Endothelial cell of umbilical vein (primary cell): ENCODE data around the gene SIRPA. TPM values are rescaled to one million over a fixed set of nuclear protein-coding genes. Genes with fewer than 3 reads are reported as not detected.

ENCODE experiments used
- BruUV-seq: library from RNA; stranded (reverse); fragments of 400-500 nt; replicated peaks from 2 replicates; lab custom pipeline; 2021; lab: Mats Ljungman, UMichigan
- CTCF ChIA-PET: fragments of 300-600, 350-600 bp; sonication (Branson Sonifier 250); formaldehyde crosslinking; loops from one replicate; lab custom pipeline; 2021; ENCODE audit warnings: antibody characterized with exemption, inconsistent platforms; lab: Charles Lee
- POLR2A ChIA-PET: fragments of 300-600, 350-600 bp; sonication (Branson Sonifier 250); formaldehyde crosslinking; loops from one replicate; lab custom pipeline; 2021; ENCODE audit warnings: antibody characterized with exemption, inconsistent platforms; lab: Charles Lee
- DNase-seq: peaks from one replicate; pipeline ENCODE4 v3.0.0-alpha.2; 2011; ENCODE audit warnings: low read depth, low spot score
- FAIRE-seq: peaks from 2 replicates; lab custom pipeline; 2011; peaks lifted over from hg19 to GRCh38; lab: Jason Lieb, UNC
- H2AFZ ChIP-seq: 2 replicates; pipeline ENCODE4 v1.6.0; 2012; ENCODE audit warnings: low read depth, low read length, control low read depth, inconsistent platforms
- H3K27ac ChIP-seq: 2 replicates; pipeline ENCODE4 v1.5.1; 2011; ENCODE audit warnings: low read depth, mild to moderate bottlenecking, control low read depth, low read length, moderate library complexity; ENCODE audit not compliant: insufficient read depth
- H3K27me3 ChIP-seq, 2 experiments: 2 replicates each; pipeline versions ENCODE4 v1.6.0 to v1.6.1; 2011; ENCODE audit warnings: low read length in 2 of 2, mixed read lengths in 1 of 2; ENCODE audit not compliant: control insufficient read depth in 2 of 2, insufficient read depth in 2 of 2
- H3K36me3 ChIP-seq, 2 experiments: 2 replicates in 1 of 2; 3 replicates in 1 of 2; pipeline ENCODE4 v1.5.1; 2011; ENCODE audit warnings: low read length in 2 of 2, mild to moderate bottlenecking in 1 of 2, moderate library complexity in 1 of 2; ENCODE audit not compliant: control insufficient read depth in 2 of 2, insufficient read depth in 2 of 2; ENCODE audit errors: extremely low read depth in 1 of 2
- H3K4me1 ChIP-seq: 3 replicates; pipeline ENCODE4 v1.5.1; 2011; ENCODE audit warnings: mild to moderate bottlenecking, low read length; ENCODE audit not compliant: control insufficient read depth, insufficient read depth; ENCODE audit errors: extremely low read depth
- H3K4me2 ChIP-seq: 2 replicates; pipeline ENCODE4 v1.6.1; 2011; ENCODE audit warnings: low read length, control low read depth, mixed read lengths; ENCODE audit not compliant: insufficient read depth
- H3K4me3 ChIP-seq, 3 experiments: fragments of 200-600 bp in 1 of 3; sonication (generic), shearing (Covaris generic) in 1 of 3; replicated peaks in 1 of 3; 2 replicates each; pipeline ENCODE4 v1.5.1; 2011 to 2016; ENCODE audit warnings: control low read depth in 3 of 3, low read length in 3 of 3, mild to moderate bottlenecking in 2 of 3, inconsistent platforms in 1 of 3, low read depth in 1 of 3, moderate library complexity in 1 of 3; ENCODE audit not compliant: insufficient read depth in 1 of 3
- H3K79me2 ChIP-seq: 2 replicates; pipeline ENCODE4 v1.6.0; 2012; ENCODE audit warnings: low read length, inconsistent platforms; ENCODE audit not compliant: control insufficient read depth, insufficient read depth
- H3K9ac ChIP-seq: replicated peaks from 2 replicates; pipeline ENCODE3; 2011; ENCODE audit warnings: low read length, control low read depth; ENCODE audit not compliant: insufficient read depth; ENCODE audit errors: extremely low read depth
- H3K9me1 ChIP-seq: replicated peaks from 3 replicates; pipeline ENCODE4 v1.6.0; 2011; ENCODE audit warnings: mild to moderate bottlenecking, low read length; ENCODE audit not compliant: control insufficient read depth, insufficient read depth; ENCODE audit errors: extremely low read depth
- H3K9me3 ChIP-seq: replicated peaks from 2 replicates; pipeline ENCODE4 v1.5.1; 2012; ENCODE audit warnings: low read length, inconsistent platforms; ENCODE audit not compliant: control insufficient read depth, insufficient read depth
- H4K20me1 ChIP-seq: replicated peaks from 2 replicates; pipeline ENCODE3; 2011; ENCODE audit warnings: mild to moderate bottlenecking, low read length; ENCODE audit not compliant: control insufficient read depth, insufficient read depth; ENCODE audit errors: extremely low read depth
- CTCF ChIP-seq, 2 donors: IDR thresholded peaks; 1 replicate in 1 of 2; 2 replicates in 1 of 2; pipeline ENCODE4 v1.5.1; 2011; ENCODE audit warnings: low read length in 2 of 2, mild to moderate bottlenecking in 2 of 2, moderate library complexity in 2 of 2, control low read depth in 1 of 2, inconsistent platforms in 1 of 2, low read depth in 1 of 2; ENCODE audit not compliant: insufficient read depth in 1 of 2; ENCODE audit errors: extremely low read depth in 1 of 2
- EZH2 ChIP-seq: IDR thresholded peaks from 2 replicates; pipeline ENCODE4 v1.6.1; 2012; ENCODE audit warnings: borderline replicate concordance, low read depth, mild to moderate bottlenecking, moderate library complexity, low read length, inconsistent platforms; ENCODE audit not compliant: severe bottlenecking
- FOS ChIP-seq: IDR thresholded peaks from 2 replicates; pipeline ENCODE4 v1.6.1; 2011; ENCODE audit warnings: mild to moderate bottlenecking, low read length, moderate library complexity, borderline replicate concordance; ENCODE audit not compliant: insufficient read depth
- GATA2 ChIP-seq: IDR thresholded peaks from 2 replicates; pipeline ENCODE4 v1.7.0; 2011; ENCODE audit warnings: low read depth, mild to moderate bottlenecking, moderate library complexity, mixed read lengths, low read length; ENCODE audit not compliant: insufficient read length, insufficient read depth
- JUN ChIP-seq: IDR thresholded peaks from 2 replicates; pipeline ENCODE4 v1.6.1; 2011; ENCODE audit warnings: borderline replicate concordance, low read depth; ENCODE audit not compliant: insufficient read length, insufficient read depth
- MYC ChIP-seq: IDR thresholded peaks from one replicate; pipeline ENCODE4 v1.6.1; 2011; ENCODE audit warnings: mild to moderate bottlenecking, low read depth, low read length
- POLR2A ChIP-seq: IDR thresholded peaks from 2 replicates; pipeline ENCODE4 v1.6.1; 2012; ENCODE audit warnings: low read depth, mild to moderate bottlenecking, control low read depth, low read length
- POLR2AphosphoS5 ChIP-seq: IDR thresholded peaks from 2 replicates; pipeline ENCODE4 v1.6.1; 2012; ENCODE audit warnings: low read depth, mild to moderate bottlenecking, control low read depth, low read length, moderate library complexity; ENCODE audit not compliant: insufficient read depth
- dilution Hi-C: fragments of 300-500 bp; cut with MboI; formaldehyde crosslinking; loops from one replicate; pipeline ENCODE4 v1.15.0; 2019; ENCODE audit warnings: low sequenced_read_pairs; ENCODE audit not compliant: extremely low pct_ligation_motif_present
- intact Hi-C: fragments of 100-400 bp; cut with micrococcal nuclease; formaldehyde crosslinking; loops from one replicate; pipeline ENCODE4 v1.10.0; 2022
- polyA plus RNA-seq, 4 experiments: library from polyadenylated mRNA; depleted of rRNA in 3 of 4; stranded (reverse) in 3 of 4; unstranded in 1 of 4; fragments of >200 nt; gene quantifications; 2 replicates each; pipeline versions ENCODE4 v1.2.1 to v1.2.3, GENCODE V29; 2011 to 2012; ENCODE audit warnings: missing spikeins in 1 of 4
- total RNA-seq: library from RNA; stranded (reverse); gene quantifications from 2 replicates; pipeline ENCODE4 v1.2.3, GENCODE V29; 2021
- TF ChIP-seq, protein P1 (sequence below): IDR thresholded peaks from 2 replicates; pipeline ENCODE4 v1.6.1; 2011; ENCODE audit not compliant: insufficient read depth, insufficient read length

Gene SIRPA
- total and polyA plus RNA-seq, 2 donors (not counting 3 experiments of a cell fraction or from before 2014, with no cell fraction given) = 29.9 to 59.2 TPM

- Histone ChIP-seq H3K4me3 (no peak overlapping the region), H3K36me3 (no peaks in the 10 kb centered on the region), H3K79me2 (no peaks in the 10 kb centered on the region), H2AFZ (no peak overlapping the region), H3K27ac (no peak overlapping the region), H3K9ac (no peak overlapping the region), H3K9me3 (no peaks in the 10 kb centered on the region), H4K20me1 (no peaks in the 10 kb centered on the region), H3K27me3 (peaks cover 0 to 7% of the 10 kb centered on the region in 2 experiments), H3K9me1 (no peaks in the 10 kb centered on the region), H3K4me1 (peaks cover 4% of the 10 kb centered on the region), H3K4me2 (no peak overlapping the region)
- ChIA-PET POLR2A (no interaction called here), CTCF (interaction anchor here (1.1 kb wide), 1 partner anchor 84 kb away, joined by 5 read pairs; no protein-coding TSS in a partner anchor)
- intact Hi-C loops = no loop called here
- BruUV-seq = no TSS peak
- FAIRE-seq (no peak), DNase-seq (no peak)
- dilution Hi-C loops = no loop called here
- TF ChIP-seq MYC (no peak), POLR2A (no peak), CTCF (IDR thresholded peaks at IDR 0.05; ENCODE audit: extremely low read depth in 1 of 2, insufficient read depth in 1 of 2, low read depth in 1 of 2, low read length in 2 of 2) (no peak), GATA2 (no peak), POLR2AphosphoS5 (no peak), JUN (no peak), EZH2 (no peak), FOS (no peak)
- TF ChIP-seq, protein P1, sequence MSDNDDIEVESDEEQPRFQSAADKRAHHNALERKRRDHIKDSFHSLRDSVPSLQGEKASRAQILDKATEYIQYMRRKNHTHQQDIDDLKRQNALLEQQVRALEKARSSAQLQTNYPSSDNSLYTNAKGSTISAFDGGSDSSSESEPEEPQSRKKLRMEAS = no peak
Measured at GRCh38 chr20:1885940-1886693, 9.1 kb upstream of the SIRPA start.
